ENCODE data around the gene TTC24.
"Not testable (repeated sequence)": the region's sequence is repeated elsewhere in the genome, so short reads cannot be mapped to it uniquely, and the experiment has no call there.

The TTC24 gene

GRCh38 chr1:156626079-156626438 lies 46.5 kb downstream of the TTC24 start:
- FAIRE-seq (no peak), DNase-seq (ENCODE audit: insufficient read length, low spot score) (no peak)
- no peak for TF ChIP-seq POU2F2 (IDR thresholded peaks at IDR 0.05; ENCODE audit: low read depth, low read length)
- TF ChIP-seq PAX5 (IDR thresholded peaks at IDR 0.05; ENCODE audit: insufficient read depth, low read length, severe bottlenecking), result no peak
- TF ChIP-seq POLR2AphosphoS5 (IDR thresholded peaks at IDR 0.05; ENCODE audit: low read depth, low read length), result no peak
- no peak for TF ChIP-seq SPI1 (IDR thresholded peaks at IDR 0.05; ENCODE audit: low read depth, low read length)
- TF ChIP-seq POLR2A (IDR thresholded peaks at IDR 0.05; ENCODE audit: low read depth, low read length), result no peak
- no peak for TF ChIP-seq TAF1 (IDR thresholded peaks at IDR 0.05; ENCODE audit: low read depth, low read length)

GRCh38 chr1:156627313-156627880 lies 47.9 kb downstream of the TTC24 start:
- no peak for DNase-seq (ENCODE audit: insufficient read length, low spot score)
- TF ChIP-seq POU2F2 (IDR thresholded peaks at IDR 0.05; ENCODE audit: low read depth, low read length) (no peak), POLR2A (IDR thresholded peaks at IDR 0.05; ENCODE audit: low read depth, low read length) (no peak), TAF1 (IDR thresholded peaks at IDR 0.05; ENCODE audit: low read depth, low read length) (no peak), SPI1 (IDR thresholded peaks at IDR 0.05; ENCODE audit: low read depth, low read length) (no peak), POLR2AphosphoS5 (IDR thresholded peaks at IDR 0.05; ENCODE audit: low read depth, low read length) (no peak), PAX5 (IDR thresholded peaks at IDR 0.05; ENCODE audit: insufficient read depth, low read length, severe bottlenecking) (no peak)
- FAIRE-seq, result no peak

- FAIRE-seq (no peak), DNase-seq (ENCODE audit: insufficient read length, low spot score) (no peak)
- TF ChIP-seq TAF1 (IDR thresholded peaks at IDR 0.05; ENCODE audit: low read depth, low read length), result no peak
- no peak for TF ChIP-seq POLR2A (IDR thresholded peaks at IDR 0.05; ENCODE audit: low read depth, low read length)
- TF ChIP-seq PAX5 (IDR thresholded peaks at IDR 0.05; ENCODE audit: insufficient read depth, low read length, severe bottlenecking), result no peak
- no peak for TF ChIP-seq POU2F2 (IDR thresholded peaks at IDR 0.05; ENCODE audit: low read depth, low read length)
- TF ChIP-seq POLR2AphosphoS5 (IDR thresholded peaks at IDR 0.05; ENCODE audit: low read depth, low read length), result no peak
- no peak for TF ChIP-seq SPI1 (IDR thresholded peaks at IDR 0.05; ENCODE audit: low read depth, low read length)
Measured at GRCh38 chr1:156629823-156630449, 50.4 kb downstream of the TTC24 start.

GRCh38 chr1:156631152-156631551 lies 51.6 kb downstream of the TTC24 start:
- not testable (repeated sequence) for DNase-seq (ENCODE audit: insufficient read length, low spot score); FAIRE-seq

GRCh38 chr1:156632355-156632754 lies 52.8 kb downstream of the TTC24 start:
- DNase-seq (ENCODE audit: insufficient read length, low spot score) (no peak), FAIRE-seq (no peak)
- no peak for TF ChIP-seq POLR2AphosphoS5 (IDR thresholded peaks at IDR 0.05; ENCODE audit: low read depth, low read length)
- no peak for TF ChIP-seq POLR2A (IDR thresholded peaks at IDR 0.05; ENCODE audit: low read depth, low read length)
- TF ChIP-seq TAF1 (IDR thresholded peaks at IDR 0.05; ENCODE audit: low read depth, low read length), result no peak
- no peak for TF ChIP-seq PAX5 (IDR thresholded peaks at IDR 0.05; ENCODE audit: insufficient read depth, low read length, severe bottlenecking)
- no peak for TF ChIP-seq SPI1 (IDR thresholded peaks at IDR 0.05; ENCODE audit: low read depth, low read length)
- TF ChIP-seq POU2F2 (IDR thresholded peaks at IDR 0.05; ENCODE audit: low read depth, low read length), result no peak
